Choroid plexus epithelial cell (primary cell): Measurements from ENCODE around the gene FILIP1L.

Experiments used
- DNase-seq: peaks from one replicate; pipeline ENCODE4 v3.0.0-alpha.2; 2010; ENCODE audit warnings: low read depth
- H3K4me3 ChIP-seq: 2 replicates; pipeline ENCODE4 v1.5.1; 2011; ENCODE audit warnings: low read depth, mild to moderate bottlenecking, control low read depth, low read length, moderate library complexity
- TF ChIP-seq, protein P1 (sequence below): conservative IDR thresholded peaks from 2 replicates; pipeline ENCODE4 v1.5.1; 2011; ENCODE audit warnings: low read depth, mild to moderate bottlenecking, control low read depth, inconsistent platforms, low read length, moderate library complexity

Gene FILIP1L

DNA sequence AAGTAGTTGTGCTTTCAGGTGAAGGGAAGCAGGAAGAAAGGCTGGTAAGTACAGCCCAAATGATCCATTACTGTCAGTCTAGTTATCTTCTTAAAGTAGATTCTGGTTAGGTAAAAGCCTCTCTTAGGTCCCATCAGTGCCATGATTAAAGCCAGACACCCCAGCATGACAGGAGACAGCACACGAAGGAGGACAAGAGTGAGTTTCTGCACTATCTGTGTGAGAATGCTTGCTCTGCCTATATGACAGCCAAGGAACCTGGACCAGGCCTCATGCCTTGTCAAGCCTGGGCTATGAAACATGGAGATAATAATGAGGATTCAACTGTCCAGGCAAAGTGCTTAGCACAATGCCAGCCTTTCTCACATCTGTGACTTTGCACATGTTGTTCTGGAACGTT, 13.5 kb upstream of the FILIP1L start:
- no peak overlapping the region for H3K4me3 ChIP-seq
- no peak for DNase-seq
- TF ChIP-seq, protein P1, sequence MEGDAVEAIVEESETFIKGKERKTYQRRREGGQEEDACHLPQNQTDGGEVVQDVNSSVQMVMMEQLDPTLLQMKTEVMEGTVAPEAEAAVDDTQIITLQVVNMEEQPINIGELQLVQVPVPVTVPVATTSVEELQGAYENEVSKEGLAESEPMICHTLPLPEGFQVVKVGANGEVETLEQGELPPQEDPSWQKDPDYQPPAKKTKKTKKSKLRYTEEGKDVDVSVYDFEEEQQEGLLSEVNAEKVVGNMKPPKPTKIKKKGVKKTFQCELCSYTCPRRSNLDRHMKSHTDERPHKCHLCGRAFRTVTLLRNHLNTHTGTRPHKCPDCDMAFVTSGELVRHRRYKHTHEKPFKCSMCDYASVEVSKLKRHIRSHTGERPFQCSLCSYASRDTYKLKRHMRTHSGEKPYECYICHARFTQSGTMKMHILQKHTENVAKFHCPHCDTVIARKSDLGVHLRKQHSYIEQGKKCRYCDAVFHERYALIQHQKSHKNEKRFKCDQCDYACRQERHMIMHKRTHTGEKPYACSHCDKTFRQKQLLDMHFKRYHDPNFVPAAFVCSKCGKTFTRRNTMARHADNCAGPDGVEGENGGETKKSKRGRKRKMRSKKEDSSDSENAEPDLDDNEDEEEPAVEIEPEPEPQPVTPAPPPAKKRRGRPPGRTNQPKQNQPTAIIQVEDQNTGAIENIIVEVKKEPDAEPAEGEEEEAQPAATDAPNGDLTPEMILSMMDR, result no peak

DNA sequence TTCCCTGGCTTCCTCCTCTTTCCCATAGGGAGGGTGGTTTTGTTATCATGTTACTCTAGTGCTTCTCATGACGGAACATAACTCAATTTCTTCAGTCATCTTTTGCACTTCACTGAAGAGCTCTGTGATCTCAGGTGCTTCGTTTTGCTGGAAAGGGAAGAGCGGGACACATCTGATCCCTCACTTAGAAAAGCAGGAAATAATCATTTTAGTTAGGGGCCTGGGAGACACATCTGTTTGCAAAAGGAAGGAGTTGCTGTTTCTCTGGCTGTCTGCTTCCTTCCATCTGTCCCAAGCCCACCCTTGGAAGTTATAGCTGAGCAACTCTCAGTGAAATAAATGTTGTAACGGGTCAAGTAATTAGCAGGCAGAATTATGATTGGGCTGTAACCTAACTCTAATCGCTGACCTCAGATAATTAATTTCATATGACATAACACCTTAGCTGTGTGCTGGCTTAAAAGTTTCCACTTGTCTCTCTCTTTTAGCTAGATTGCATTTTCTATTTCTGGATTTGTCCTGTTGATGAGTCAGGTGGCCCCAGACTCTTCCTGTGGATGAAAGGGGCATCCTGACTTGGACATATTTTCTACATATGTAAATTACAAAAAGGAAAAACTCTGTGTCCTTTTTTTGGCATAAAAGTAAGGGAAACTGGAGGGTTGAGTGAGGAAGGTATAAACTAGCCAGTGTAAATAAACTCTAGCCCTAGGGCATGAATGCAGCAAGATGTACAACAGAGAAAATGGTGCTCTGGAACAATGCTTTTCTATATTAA, 11.0 kb upstream of the FILIP1L start:
- DNase-seq, result no peak
- TF ChIP-seq, protein P1, result no peak
- no peak overlapping the region for H3K4me3 ChIP-seq

DNA sequence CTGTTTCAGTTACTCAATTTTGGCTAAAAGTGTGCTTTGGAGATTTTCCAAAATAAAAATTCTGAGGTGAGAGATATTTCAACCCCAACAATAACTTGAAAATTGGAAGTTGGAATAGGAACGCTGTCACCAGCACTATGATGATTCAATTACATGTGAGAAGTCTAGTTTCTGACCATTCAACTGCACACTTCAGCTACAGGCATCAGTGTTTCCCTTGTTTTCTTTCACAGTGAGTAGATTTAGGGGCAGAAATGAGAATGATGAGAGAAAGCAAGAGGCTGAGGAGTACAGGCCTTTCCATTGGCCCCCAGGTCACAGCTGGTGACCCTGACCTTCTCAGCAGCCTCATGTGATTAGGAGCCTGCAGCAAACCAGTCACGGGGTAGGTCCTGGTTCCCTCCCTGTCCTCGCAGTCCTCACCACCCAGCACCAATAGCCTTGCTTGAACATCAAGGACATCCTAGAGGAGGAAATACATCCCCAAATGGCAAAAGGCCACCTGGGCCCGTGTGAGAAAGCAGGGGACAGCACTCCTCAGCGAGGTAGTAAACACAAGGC, 10.0 kb upstream of the FILIP1L start:
- TF ChIP-seq, protein P1, result no peak
- no peak for DNase-seq
- no peak overlapping the region for H3K4me3 ChIP-seq

DNA sequence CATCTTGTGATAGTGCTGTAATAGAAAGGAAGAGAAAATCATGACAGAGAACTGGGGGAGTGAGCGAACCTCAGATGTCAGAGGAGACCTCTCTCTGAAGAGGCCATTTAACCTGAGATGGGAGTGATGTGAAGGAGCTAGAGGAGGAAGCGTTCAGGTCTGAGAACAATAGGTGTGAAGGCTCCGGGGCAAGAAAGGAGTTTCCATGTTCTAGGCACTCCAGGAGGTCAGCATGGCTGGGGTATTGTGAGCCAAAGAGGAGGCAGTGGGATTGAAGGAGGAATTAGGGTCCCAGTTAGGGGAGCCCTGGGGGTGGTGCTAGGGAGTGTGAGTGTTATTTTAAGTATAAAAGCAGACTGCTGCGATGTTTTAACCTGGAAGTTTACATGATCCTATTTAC, 8.8 kb upstream of the FILIP1L start:
- DNase-seq, result no peak
- no peak overlapping the region for H3K4me3 ChIP-seq
- TF ChIP-seq, protein P1, result no peak

DNA sequence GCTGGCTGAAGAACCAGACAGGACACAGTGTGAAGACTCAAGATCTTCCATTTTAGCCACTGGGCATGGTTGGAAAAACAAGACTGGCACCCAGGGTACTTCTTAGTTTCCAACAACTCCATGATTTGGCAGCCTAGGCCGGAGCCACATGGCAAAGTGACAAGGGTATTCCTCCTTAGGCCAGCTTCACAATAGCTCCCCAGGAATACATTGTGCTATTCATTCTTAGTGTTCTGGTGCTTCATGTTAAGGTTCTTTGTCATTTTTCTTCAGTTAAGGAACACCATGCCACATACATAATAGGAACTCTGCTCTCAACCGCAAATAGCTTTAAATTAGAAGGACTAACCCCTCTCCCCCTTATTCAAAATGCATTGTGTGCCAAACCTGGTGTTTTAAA, 8.0 kb upstream of the FILIP1L start:
- no peak overlapping the region for H3K4me3 ChIP-seq
- no peak for DNase-seq
- TF ChIP-seq, protein P1, result no peak

DNA sequence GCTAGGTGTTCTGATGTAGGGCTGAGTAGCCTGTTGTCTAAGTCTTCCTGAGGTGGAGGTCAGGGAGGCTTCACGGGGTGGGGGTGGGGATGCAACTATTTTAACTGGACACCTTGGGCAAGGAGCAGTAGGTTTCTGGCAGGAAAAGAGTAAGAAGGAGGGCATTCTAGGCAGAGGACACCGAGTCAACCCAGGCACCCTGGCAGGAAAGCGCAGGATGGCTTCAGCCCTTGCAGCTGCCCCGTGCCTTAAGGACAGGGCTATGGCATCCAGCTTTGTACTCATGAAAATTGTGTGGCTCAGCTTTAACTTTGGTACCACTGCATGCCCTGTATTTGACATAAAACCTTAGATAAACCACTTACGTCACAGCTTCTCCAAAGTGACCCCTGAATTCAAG, 6.4 kb upstream of the FILIP1L start:
- no peak for DNase-seq
- TF ChIP-seq, protein P1, result no peak
- H3K4me3 ChIP-seq, result no peak overlapping the region

DNA sequence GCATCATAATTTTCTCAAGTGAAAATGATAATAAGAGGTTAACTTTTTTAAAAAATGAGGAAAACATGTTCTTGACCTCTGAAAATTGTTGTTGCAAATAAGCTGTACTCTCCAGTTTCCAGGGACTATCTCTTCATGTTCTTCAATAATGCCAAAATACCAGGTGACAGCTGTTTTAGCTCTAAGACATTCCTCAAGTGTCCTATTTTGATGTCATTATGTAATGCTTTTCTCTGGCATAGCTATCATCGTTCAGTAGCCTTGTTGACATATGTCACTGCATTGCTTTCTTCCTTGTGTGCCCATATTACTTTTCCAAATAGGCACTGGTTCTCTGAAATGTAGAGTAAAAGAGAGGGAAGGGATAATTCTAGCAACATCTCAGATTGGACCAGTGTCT, 5.7 kb upstream of the FILIP1L start:
- no peak for DNase-seq
- TF ChIP-seq, protein P1, result no peak
- H3K4me3 ChIP-seq, result no peak overlapping the region
